ENCODE measurements around the gene ZNF813.

GRCh38 chr19:53431399-53432087 is 36.0 kb upstream of the ZNF813 start, which contains the start of gene ZNF761:
- TF ChIP-seq CTCF (IDR thresholded peaks at IDR 0.05; ENCODE audit: low read depth, low read length) (peak; percentile 6), POLR2A (IDR thresholded peaks at IDR 0.05; ENCODE audit: extremely low read depth, insufficient read length) (peak; percentile 89), MAX (IDR thresholded peaks at IDR 0.05; ENCODE audit: low read depth, low read length) (0 out of 2 replicates have a peak, but pooled peaks have one; percentile 35), MYC (IDR thresholded peaks at IDR 0.05; ENCODE audit: low read depth, low read length) (peak; percentile 64; the same call in 1 of the 2 replicates)

Measured in NB4 (cell line).